B cell (primary cell): Measurements from ENCODE around the gene CAPRIN2. TPM values are rescaled to one million over a fixed set of nuclear protein-coding genes. Genes with fewer than 3 reads are reported as not detected.

Source experiments
- ATAC-seq: fragments of 200-7000 bp; cut with Tn5 transposase; one replicate; pipeline ENCODE4 v1.10.0; 2021; ENCODE audit warnings: low read depth, mild to moderate bottlenecking, moderate number of reproducible peaks, moderate library complexity
- CTCF ChIA-PET: fragments of 350-600 bp; sonication (Branson Sonifier 250); formaldehyde crosslinking; loops from one replicate; lab custom pipeline; 2021; ENCODE audit warnings: antibody characterized with exemption, inconsistent platforms; lab: Charles Lee
- POLR2A ChIA-PET: fragments of 350-600 bp; sonication (Branson Sonifier 250); formaldehyde crosslinking; loops from one replicate; lab custom pipeline; 2021; ENCODE audit warnings: antibody characterized with exemption; lab: Charles Lee
- DNase-seq: peaks from one replicate; pipeline ENCODE4 v3.0.0; 2013
- H2AFZ ChIP-seq: 2 replicates; pipeline ENCODE4 v1.6.1; 2012; ENCODE audit warnings: mild to moderate bottlenecking, low read depth, low read length; ENCODE audit not compliant: insufficient read depth, poor library complexity, severe bottlenecking
- H3K27ac ChIP-seq, 2 donors: 1 replicate in 1 of 2; 2 replicates in 1 of 2; pipeline ENCODE4 v1.5.1; 2012 to 2013; ENCODE audit warnings: low read length in 2 of 2, mild to moderate bottlenecking in 2 of 2, moderate library complexity in 1 of 2
- H3K27me3 ChIP-seq, 4 experiments: fragments of 200-600 bp in 1 of 4; sonication (generic) in 1 of 4; replicated peaks in 1 of 4; 1 replicate in 2 of 4; 2 replicates in 2 of 4; pipeline versions ENCODE4 v1.6.1 to v1.7.0; 2013 to 2016; ENCODE audit warnings: low read length in 3 of 4, mild to moderate bottlenecking in 2 of 4, mixed read lengths in 1 of 4, moderate library complexity in 1 of 4; ENCODE audit not compliant: insufficient read depth in 4 of 4, control insufficient read depth in 3 of 4; ENCODE audit errors: control extremely low read depth in 1 of 4
- H3K36me3 ChIP-seq, 2 experiments: replicated peaks in 1 of 2; 1 replicate in 1 of 2; 2 replicates in 1 of 2; pipeline versions ENCODE4 v1.6.1 to v1.7.1; 2013; ENCODE audit warnings: low read length in 1 of 2; ENCODE audit not compliant: insufficient read depth in 2 of 2, control insufficient read depth in 1 of 2; ENCODE audit errors: control extremely low read depth in 1 of 2, extremely low read depth in 1 of 2
- H3K4me1 ChIP-seq, 2 donors: fragments of 200-600 bp in 1 of 2; sonication (generic) in 1 of 2; 1 replicate in 1 of 2; 2 replicates in 1 of 2; pipeline versions ENCODE4 v1.5.1 to v1.6.1; 2013 to 2017; ENCODE audit warnings: low read length in 2 of 2; ENCODE audit not compliant: control insufficient read depth in 2 of 2, insufficient read depth in 2 of 2
- H3K4me2 ChIP-seq: replicated peaks from 2 replicates; pipeline ENCODE3; 2012; ENCODE audit warnings: mild to moderate bottlenecking, low read depth, low read length; ENCODE audit not compliant: poor library complexity, severe bottlenecking
- H3K4me3 ChIP-seq, 5 experiments: fragments of 200-600 bp in 1 of 5; sonication (generic) in 1 of 5; 1 replicate in 3 of 5; 2 replicates in 2 of 5; pipeline versions ENCODE4 v1.5.1 to v1.7.0; 2011 to 2016; ENCODE audit warnings: low read length in 4 of 5, mild to moderate bottlenecking in 4 of 5, low read depth in 2 of 5, control low read depth in 1 of 5, moderate library complexity in 1 of 5; ENCODE audit not compliant: insufficient read depth in 1 of 5; ENCODE audit errors: control extremely low read depth in 1 of 5, extremely low read depth in 1 of 5
- H3K79me2 ChIP-seq: fragments of 200-600 bp; sonication (generic); one replicate; pipeline ENCODE4 v1.6.0; 2016; ENCODE audit warnings: low read length; ENCODE audit not compliant: control insufficient read depth, insufficient read depth
- H3K9ac ChIP-seq: fragments of 200-600 bp; sonication (generic); 2 replicates; pipeline ENCODE4 v1.6.1; 2017; ENCODE audit warnings: mild to moderate bottlenecking, low read length, moderate library complexity
- H3K9me3 ChIP-seq, 3 donors: one replicate each; pipeline versions ENCODE4 v1.6.1 to v1.7.1; 2013; ENCODE audit warnings: low read length in 2 of 3; ENCODE audit not compliant: control insufficient read depth in 2 of 3, insufficient read depth in 1 of 3; ENCODE audit errors: control extremely low read depth in 1 of 3
- H4K20me1 ChIP-seq: 2 replicates; pipeline ENCODE4 v1.6.0; 2012; ENCODE audit warnings: mild to moderate bottlenecking, low read length; ENCODE audit not compliant: insufficient read depth, control insufficient read depth, poor library complexity, severe bottlenecking
- H3K27ac Mint-ChIP-seq: one replicate; pipeline ENCODE4 v1.8.0; 2021; ENCODE audit warnings: mixed read lengths
- H3K27me3 Mint-ChIP-seq: one replicate; pipeline ENCODE4 v1.8.0; 2021; ENCODE audit warnings: mixed read lengths
- H3K4me1 Mint-ChIP-seq: one replicate; pipeline ENCODE4 v1.8.0; 2021; ENCODE audit warnings: mixed read lengths
- H3K4me3 Mint-ChIP-seq: one replicate; pipeline ENCODE4 v1.8.0; 2021; ENCODE audit warnings: mixed read lengths
- H3K9me3 Mint-ChIP-seq: one replicate; pipeline ENCODE4 v1.8.0; 2022; ENCODE audit warnings: mixed read lengths; ENCODE audit not compliant: insufficient read depth
- CTCF ChIP-seq: fragments of 200-600 bp; IDR thresholded peaks from one replicate; pipeline ENCODE4 v1.8.0; 2022; ENCODE audit warnings: antibody characterized with exemption, mild to moderate bottlenecking
- EZH2 ChIP-seq: IDR thresholded peaks from 2 replicates; pipeline ENCODE4 v1.6.1; 2012; ENCODE audit warnings: borderline replicate concordance, low read depth, mild to moderate bottlenecking, moderate library complexity, low read length; ENCODE audit not compliant: insufficient read depth, poor library complexity, severe bottlenecking
- WGBS: methylation state at CpG from one replicate; pipeline ENCODE4 v1.1.5; 2013; ENCODE audit warnings: missing lambda C conversion rate; ENCODE audit not compliant: insufficient coverage; 5-methylcytosine and 5-hydroxymethylcytosine counted together
- intact Hi-C: fragments of 100-400 bp; cut with micrococcal nuclease; formaldehyde crosslinking; loops from one replicate; pipeline ENCODE4 v1.10.0; 2022
- polyA plus RNA-seq: library from polyadenylated mRNA; depleted of rRNA; stranded (reverse); fragments of >200 nt; gene quantifications from 2 replicates; pipeline ENCODE4 v1.2.3, GENCODE V29; 2012
- total RNA-seq, 2 donors: library from RNA; stranded (reverse); fragments of 120-200 nt in 1 of 2; gene quantifications; 1 replicate in 1 of 2; 2 replicates in 1 of 2; pipeline versions ENCODE4 v1.2.3 to v1.2.4, GENCODE V29; 2013 to 2022

Gene CAPRIN2
- total and polyA plus RNA-seq, 2 donors (not counting 1 experiment from before 2014, with no cell fraction given), result 31.3 to 57.8 TPM

DNA sequence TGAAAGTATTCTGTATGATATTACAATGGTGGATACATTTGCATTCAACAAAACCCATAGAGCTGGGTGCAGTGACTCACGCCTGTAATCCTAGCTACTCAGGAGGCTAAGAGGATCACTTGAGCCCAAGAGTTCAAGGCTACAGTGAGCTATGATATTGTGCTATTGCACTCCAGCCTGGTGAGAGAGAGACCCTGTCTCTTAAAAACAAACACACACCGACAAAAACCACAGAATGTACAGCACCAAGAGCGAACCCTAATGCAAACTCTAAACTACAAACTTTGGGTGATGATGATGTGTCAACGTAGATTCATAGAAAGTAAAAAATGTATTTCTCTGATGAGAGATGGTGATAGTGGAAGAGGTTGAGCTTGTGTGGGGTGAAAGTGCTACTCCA, 8.6 kb downstream of the CAPRIN2 start:
- Mint-ChIP-seq H3K27me3 (no peaks in the 10 kb centered on the region), H3K4me1 (peaks cover 10% of the 10 kb centered on the region), H3K27ac (no peak overlapping the region), H3K4me3 (no peak overlapping the region), H3K9me3 (no peaks in the 10 kb centered on the region)
- Histone ChIP-seq H4K20me1 (peaks cover 11% of the 10 kb centered on the region), H3K9me3 (no peaks in the 10 kb centered on the region), H2AFZ (no peak overlapping the region), H3K27ac (no peak overlapping the region), H3K9ac (no peak overlapping the region), H3K27me3 (no peaks in the 10 kb centered on the region), H3K4me2 (no peak overlapping the region), H3K4me1 (no peaks in the 10 kb centered on the region), H3K79me2 (peaks cover 36% of the 10 kb centered on the region), H3K4me3 (no peak overlapping the region), H3K36me3 (peaks cover 1 to 7% of the 10 kb centered on the region in 2 experiments)
- TF ChIP-seq EZH2 (no peak), CTCF (no peak)
- DNase-seq (no peak), ATAC-seq (no peak)
- ChIA-PET POLR2A (no interaction called here), CTCF (interaction anchor here (0.6 to 0.9 kb wide), 2 partner anchors 38 to 62 kb away, joined by 3 read pairs; no protein-coding TSS in a partner anchor)
- WGBS, result no CpG with 5 or more reads among the region's 4 CpGs
- intact Hi-C loops, result no loop called here

DNA sequence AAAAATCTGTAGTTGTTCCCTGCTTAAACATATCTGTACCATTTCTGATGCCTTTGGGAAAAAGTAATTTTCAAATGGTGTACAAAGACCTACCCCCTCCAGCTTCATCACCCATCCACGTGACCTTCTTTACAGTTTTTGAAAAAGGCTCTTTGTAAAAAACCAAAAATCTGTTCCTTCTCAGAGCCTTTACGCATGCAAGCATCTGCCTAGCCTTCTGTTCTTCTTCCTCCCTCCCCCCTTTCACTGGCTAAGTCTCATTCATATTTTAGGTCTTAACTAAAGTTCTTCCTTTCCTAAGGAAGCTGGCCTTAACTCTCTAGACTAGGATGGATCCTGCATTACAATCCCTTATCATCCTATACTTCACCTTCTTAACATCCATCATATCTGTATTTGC, 10.4 kb downstream of the CAPRIN2 start:
- no peak overlapping the region for H3K4me2 ChIP-seq
- TF ChIP-seq CTCF, result no peak
- TF ChIP-seq EZH2, result no peak
- no peak overlapping the region for H3K27ac Mint-ChIP-seq
- intact Hi-C loops, result no loop called here
- H3K4me1 Mint-ChIP-seq, result peaks cover 9% of the 10 kb centered on the region
- no peaks in the 10 kb centered on the region for H3K27me3 ChIP-seq
- ATAC-seq, result no peak
- H3K79me2 ChIP-seq, result peaks cover 22% of the 10 kb centered on the region
- H4K20me1 ChIP-seq, result peaks cover 11% of the 10 kb centered on the region
- no peak overlapping the region for H2AFZ ChIP-seq
- 94% methylated on average over 2 of the region's 2 CpGs for WGBS
- H3K4me3 ChIP-seq, result no peak overlapping the region
- no peaks in the 10 kb centered on the region for H3K9me3 ChIP-seq
- no peaks in the 10 kb centered on the region for H3K9me3 Mint-ChIP-seq
- H3K36me3 ChIP-seq, result peaks cover 1 to 6% of the 10 kb centered on the region in 2 experiments
- no peak overlapping the region for H3K9ac ChIP-seq
- no peak overlapping the region for H3K4me3 Mint-ChIP-seq
- no peaks in the 10 kb centered on the region for H3K27me3 Mint-ChIP-seq
- ChIA-PET POLR2A (no interaction called here), CTCF (interaction anchor here (1.9 kb wide), 1 partner anchor 8 kb away, joined by 5 read pairs; no protein-coding TSS in a partner anchor)
- DNase-seq, result no peak
- no peaks in the 10 kb centered on the region for H3K4me1 ChIP-seq
- no peak overlapping the region for H3K27ac ChIP-seq
